PFSK-1 (cell line): Measurements from ENCODE around the gene PFN1.

Experiments used
- FOXP2 ChIP-seq: optimal IDR thresholded peaks from 2 replicates; pipeline ENCODE3; 2011; ENCODE audit warnings: borderline replicate concordance, control low read depth, inconsistent platforms; ENCODE audit not compliant: insufficient read depth; ENCODE audit errors: extremely low read length, extremely low read depth
- POLR2AphosphoS5 ChIP-seq: IDR thresholded peaks from 2 replicates; pipeline ENCODE4 v1.6.1; 2012; ENCODE audit warnings: low read depth, mild to moderate bottlenecking, control low read depth, low read length, moderate library complexity
- TAF1 ChIP-seq: IDR thresholded peaks from 2 replicates; pipeline ENCODE4 v1.6.1; 2012; ENCODE audit warnings: low read length, control low read depth, borderline replicate concordance; ENCODE audit not compliant: insufficient read depth

DNA sequence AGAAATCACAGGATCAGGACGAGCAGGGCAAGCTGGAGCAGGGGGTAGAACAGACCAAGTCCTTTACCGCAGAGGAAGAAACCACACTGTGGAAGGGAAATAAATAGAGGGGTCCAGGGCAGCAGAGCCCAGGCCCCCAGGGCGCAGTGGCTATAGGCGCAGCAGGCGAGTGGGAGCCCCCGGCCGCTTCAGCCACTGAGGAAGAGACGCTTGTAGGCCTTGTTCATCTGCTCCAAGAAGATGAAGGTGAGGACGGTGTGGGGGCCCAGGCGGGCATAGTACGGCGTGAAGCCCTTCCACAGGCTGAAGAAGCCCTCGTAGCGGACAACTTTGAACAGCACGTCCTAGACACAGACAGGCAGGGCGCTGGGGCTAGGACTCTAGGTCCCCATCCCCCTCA, 10.8 kb downstream of the PFN1 start:
- TF ChIP-seq POLR2AphosphoS5, result no peak
- no peak for TF ChIP-seq TAF1
- no peak for TF ChIP-seq FOXP2
